HEK293T (cell line): Measurements from ENCODE around the gene RFTN2.
"Not testable (repeated sequence)": the region's sequence is repeated elsewhere in the genome, so short reads cannot be mapped to it uniquely, and the experiment has no call there.

ENCODE experiments used
- CTCF ChIA-PET: fragments of 350-600 bp; formaldehyde crosslinking; extraction: SDS; loops from one replicate; lab custom pipeline; 2021; ENCODE audit warnings: antibody characterized with exemption, inconsistent platforms; lab: Yijun Ruan, JAX
- POLR2A ChIA-PET: fragments of 350-600 bp; formaldehyde crosslinking; extraction: SDS; loops from one replicate; lab custom pipeline; 2020; ENCODE audit warnings: antibody characterized with exemption, inconsistent platforms; lab: Yijun Ruan, JAX
- DNase-seq: peaks from one replicate; pipeline ENCODE4 v3.0.0; 2012; ENCODE audit warnings: mixed read lengths; ENCODE audit errors: extremely low spot score
- ARNT ChIP-seq: fragments of 450-650 bp; IDR thresholded peaks from 2 replicates; pipeline ENCODE4 v1.6.1; 2017; ENCODE audit warnings: mild to moderate bottlenecking
- BHLHE40 ChIP-seq: fragments of 450-650 bp; IDR thresholded peaks from 2 replicates; pipeline ENCODE4 v1.6.1; 2016; ENCODE audit warnings: mild to moderate bottlenecking, moderate library complexity, borderline replicate concordance
- CTBP1 ChIP-seq: fragments of 450-650 bp; IDR thresholded peaks from 2 replicates; pipeline ENCODE4 v1.6.1; 2016; ENCODE audit warnings: borderline replicate concordance
- ELF4 ChIP-seq: fragments of 450-650 bp; IDR thresholded peaks from 2 replicates; pipeline ENCODE4 v1.6.1; 2017; ENCODE audit warnings: antibody characterized with exemption
- FOXA1 ChIP-seq: fragments of 450-650 bp; IDR thresholded peaks from 2 replicates; pipeline ENCODE4 v1.6.1; 2016; ENCODE audit warnings: mild to moderate bottlenecking
- FOXK2 ChIP-seq: fragments of 450-650 bp; IDR thresholded peaks from 2 replicates; pipeline ENCODE4 v1.6.1; 2016; ENCODE audit warnings: mild to moderate bottlenecking
- FOXM1 ChIP-seq: fragments of 450-650 bp; IDR thresholded peaks from 2 replicates; pipeline ENCODE4 v1.6.1; 2017; ENCODE audit warnings: mild to moderate bottlenecking, borderline replicate concordance
- HDGF ChIP-seq: fragments of 450-650 bp; IDR thresholded peaks from 2 replicates; pipeline ENCODE4 v1.6.1; 2017; ENCODE audit warnings: antibody characterized with exemption, borderline replicate concordance
- L3MBTL2 ChIP-seq: fragments of 450-650 bp; conservative IDR thresholded peaks from 2 replicates; pipeline ENCODE4 v1.6.1; 2016; ENCODE audit warnings: mild to moderate bottlenecking
- LEF1 ChIP-seq: fragments of 450-650 bp; IDR thresholded peaks from 2 replicates; pipeline ENCODE4 v1.6.1; 2017; ENCODE audit warnings: mild to moderate bottlenecking, borderline replicate concordance
- NFRKB ChIP-seq: fragments of 450-650 bp; IDR thresholded peaks from 2 replicates; pipeline ENCODE4 v1.6.1; 2016; ENCODE audit warnings: mild to moderate bottlenecking, moderate library complexity
- SP1 ChIP-seq: fragments of 450-650 bp; IDR thresholded peaks from 2 replicates; pipeline ENCODE4 v1.6.1; 2017
- SUZ12 ChIP-seq: fragments of 450-650 bp; IDR thresholded peaks from 2 replicates; pipeline ENCODE4 v1.6.1; 2016; ENCODE audit warnings: mild to moderate bottlenecking
- TARDBP ChIP-seq: fragments of 450-650 bp; IDR thresholded peaks from 2 replicates; pipeline ENCODE4 v1.6.1; 2016
- ZNF384 ChIP-seq: fragments of 450-650 bp; IDR thresholded peaks from 2 replicates; pipeline ENCODE4 v1.6.1; 2016
- TF ChIP-seq, protein P1 (sequence below): fragments of 450-650 bp; IDR thresholded peaks from 2 replicates; pipeline ENCODE4 v1.6.1; 2016

RFTN2 gene

DNA sequence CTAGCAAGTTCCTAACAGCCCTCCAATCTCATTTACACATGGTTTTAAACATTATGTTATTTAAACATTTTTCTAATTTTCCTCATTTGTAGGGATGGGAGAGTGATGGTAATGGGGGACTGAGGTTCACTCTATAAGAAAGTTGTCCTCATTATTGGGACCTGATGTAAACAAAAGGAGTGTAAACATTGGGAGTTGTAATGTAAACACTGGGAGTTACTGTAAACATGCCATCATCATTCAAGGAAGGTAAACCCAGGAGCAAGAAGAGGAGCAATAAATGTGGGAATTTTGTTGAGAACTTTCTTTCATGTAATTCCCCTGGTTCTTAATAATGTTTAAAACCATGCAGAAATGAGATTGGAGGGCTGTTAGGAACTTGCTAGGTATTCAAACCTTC is 17.8 kb downstream of the RFTN2 start:
- no peak for DNase-seq
- CTCF ChIA-PET: no interaction called here
- POLR2A ChIA-PET: no interaction called here
- TF ChIP-seq FOXK2 (no peak), NFRKB (no peak), BHLHE40 (no peak), ARNT (no peak), HDGF (no peak), FOXA1 (no peak), ELF4 (no peak), ZNF384 (no peak)
- TF ChIP-seq, protein P1, sequence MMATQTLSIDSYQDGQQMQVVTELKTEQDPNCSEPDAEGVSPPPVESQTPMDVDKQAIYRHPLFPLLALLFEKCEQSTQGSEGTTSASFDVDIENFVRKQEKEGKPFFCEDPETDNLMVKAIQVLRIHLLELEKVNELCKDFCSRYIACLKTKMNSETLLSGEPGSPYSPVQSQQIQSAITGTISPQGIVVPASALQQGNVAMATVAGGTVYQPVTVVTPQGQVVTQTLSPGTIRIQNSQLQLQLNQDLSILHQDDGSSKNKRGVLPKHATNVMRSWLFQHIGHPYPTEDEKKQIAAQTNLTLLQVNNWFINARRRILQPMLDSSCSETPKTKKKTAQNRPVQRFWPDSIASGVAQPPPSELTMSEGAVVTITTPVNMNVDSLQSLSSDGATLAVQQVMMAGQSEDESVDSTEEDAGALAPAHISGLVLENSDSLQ: no peak

DNA sequence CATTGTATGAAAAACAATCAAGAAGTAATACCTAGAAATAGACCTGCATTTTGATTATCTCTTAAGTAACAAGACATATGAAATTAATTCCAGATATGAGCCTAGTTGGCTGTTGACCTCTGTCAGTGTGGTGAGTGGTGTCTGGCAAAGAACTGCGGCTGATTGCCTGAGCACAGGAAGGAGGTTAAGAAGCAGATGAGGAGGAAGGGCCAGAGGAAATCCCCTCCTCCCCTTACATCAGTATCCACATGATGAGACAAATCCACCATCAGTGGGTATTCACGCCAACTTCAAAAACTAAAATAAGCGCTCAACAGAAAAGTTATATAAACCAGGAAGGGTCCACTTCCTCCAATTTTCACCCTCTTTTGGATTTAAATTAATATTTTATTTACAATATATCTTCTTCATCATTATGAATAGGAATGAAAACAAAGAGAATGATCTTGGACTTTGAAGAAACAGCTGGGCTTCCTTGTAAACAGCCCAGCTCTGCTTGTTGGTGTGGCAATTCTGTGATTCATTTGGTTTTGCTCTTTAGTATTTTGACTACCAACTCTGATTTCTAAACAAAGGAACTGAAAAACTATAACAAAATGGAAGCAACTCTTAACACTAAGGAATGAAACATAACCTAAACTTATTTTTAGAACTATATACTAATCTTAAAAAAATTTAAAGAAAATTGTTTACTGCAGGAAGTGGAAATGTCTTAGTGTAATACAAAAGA is 27.3 kb downstream of the RFTN2 start:
- POLR2A ChIA-PET: no interaction called here
- CTCF ChIA-PET: no interaction called here
- TF ChIP-seq ELF4 (no peak), CTBP1 (no peak), FOXK2 (no peak), BHLHE40 (no peak), FOXM1 (no peak), SUZ12 (no peak), FOXA1 (no peak), ZNF384 (no peak), LEF1 (no peak), NFRKB (no peak), SP1 (no peak), ARNT (no peak), TARDBP (no peak), L3MBTL2 (no peak)
- DNase-seq: no peak

DNA sequence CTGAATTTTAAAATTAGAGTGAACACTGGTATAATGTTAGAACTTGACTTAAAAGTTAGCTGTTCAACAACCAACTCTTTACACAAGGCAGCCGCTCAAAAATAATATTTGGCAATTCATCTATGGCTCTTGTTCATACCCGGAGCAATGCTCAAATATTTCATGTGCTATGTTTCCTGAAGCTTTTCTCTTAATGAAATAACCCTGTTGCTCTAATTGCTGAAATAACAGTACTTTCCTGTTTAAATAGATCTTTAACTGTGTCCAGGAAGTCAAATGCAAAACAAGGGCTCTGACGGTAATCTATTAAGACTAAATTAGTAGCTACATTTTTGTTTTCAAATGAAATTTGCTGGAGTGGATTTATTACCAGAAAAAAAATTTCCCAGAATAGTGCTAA is 33.7 kb downstream of the RFTN2 start:
- TF ChIP-seq ELF4 (no peak), SP1 (no peak), SUZ12 (no peak), FOXK2 (no peak), CTBP1 (no peak), FOXM1 (no peak), TARDBP (no peak), NFRKB (no peak), BHLHE40 (no peak), ZNF384 (no peak), FOXA1 (no peak), HDGF (no peak), L3MBTL2 (no peak), LEF1 (no peak)
- TF ChIP-seq, protein P1: no peak
- POLR2A ChIA-PET: no interaction called here
- CTCF ChIA-PET: interaction anchor here (0.7 kb wide), 1 partner anchor 19 kb away, joined by 3 read pairs; no protein-coding TSS in a partner anchor
- no peak for DNase-seq

DNA sequence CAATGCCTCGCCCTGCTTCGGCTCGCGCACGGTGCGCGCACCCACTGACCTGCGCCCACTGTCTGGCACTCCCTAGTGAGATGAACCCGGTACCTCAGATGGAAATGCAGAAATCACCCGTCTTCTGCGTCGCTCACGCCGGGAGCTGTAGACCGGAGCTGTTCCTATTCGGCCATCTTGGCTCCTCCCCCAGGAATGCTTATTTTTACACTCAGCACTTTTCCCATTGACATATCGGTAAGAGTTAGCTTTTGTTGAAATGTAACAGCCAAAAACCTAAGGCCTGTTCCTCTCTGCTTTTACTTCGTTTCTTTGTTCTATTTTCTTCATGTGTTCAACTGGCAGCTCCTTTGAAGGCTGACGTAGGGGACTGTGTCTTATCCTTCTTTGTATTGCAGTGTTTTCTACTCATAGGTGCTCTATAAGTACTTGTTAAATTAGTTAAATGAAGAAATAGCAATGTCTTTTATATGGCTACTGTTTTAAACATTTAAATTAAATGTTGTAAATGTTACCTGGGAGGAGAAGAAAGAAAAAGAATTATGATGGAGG is 34.7 kb downstream of the RFTN2 start:
- POLR2A ChIA-PET: not testable (repeated sequence)
- peak; percentile 78 for TF ChIP-seq L3MBTL2
- peak; percentile 13 for DNase-seq
- CTCF ChIA-PET: interaction anchor here (0.7 kb wide), 1 partner anchor 66 kb away, joined by 3 read pairs; no protein-coding TSS in a partner anchor

DNA sequence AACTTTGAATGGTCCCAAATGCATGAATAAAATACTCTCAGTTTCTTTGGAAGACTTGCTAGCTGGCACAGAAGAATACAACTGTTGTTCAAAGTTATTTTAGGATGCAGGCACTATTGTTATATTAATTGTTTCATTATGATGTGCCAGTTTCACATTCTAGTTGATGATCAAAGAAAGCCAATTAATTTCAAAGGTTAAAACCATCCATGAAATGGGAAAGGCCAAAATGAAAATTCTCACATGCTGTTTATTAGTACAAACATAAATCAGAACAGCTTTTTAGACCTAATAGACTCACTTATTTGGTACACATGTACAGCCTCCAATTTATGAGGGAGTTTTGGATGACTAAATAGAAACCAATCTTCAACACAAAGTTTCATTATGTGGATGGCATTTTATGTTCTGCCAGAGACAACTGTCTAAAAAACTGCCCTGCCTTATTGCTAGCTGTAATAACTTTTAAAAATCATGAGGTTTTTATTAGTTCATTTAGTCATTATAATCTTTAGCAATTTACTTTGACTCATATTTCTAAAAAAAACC is 42.2 kb downstream of the RFTN2 start:
- no peak for TF ChIP-seq NFRKB
- TF ChIP-seq FOXK2: no peak
- TF ChIP-seq CTBP1: no peak
- no peak for TF ChIP-seq ZNF384
- TF ChIP-seq TARDBP: no peak
- TF ChIP-seq L3MBTL2: no peak
- ChIA-PET POLR2A (no interaction called here), CTCF (no interaction called here)
- no peak for DNase-seq

DNA sequence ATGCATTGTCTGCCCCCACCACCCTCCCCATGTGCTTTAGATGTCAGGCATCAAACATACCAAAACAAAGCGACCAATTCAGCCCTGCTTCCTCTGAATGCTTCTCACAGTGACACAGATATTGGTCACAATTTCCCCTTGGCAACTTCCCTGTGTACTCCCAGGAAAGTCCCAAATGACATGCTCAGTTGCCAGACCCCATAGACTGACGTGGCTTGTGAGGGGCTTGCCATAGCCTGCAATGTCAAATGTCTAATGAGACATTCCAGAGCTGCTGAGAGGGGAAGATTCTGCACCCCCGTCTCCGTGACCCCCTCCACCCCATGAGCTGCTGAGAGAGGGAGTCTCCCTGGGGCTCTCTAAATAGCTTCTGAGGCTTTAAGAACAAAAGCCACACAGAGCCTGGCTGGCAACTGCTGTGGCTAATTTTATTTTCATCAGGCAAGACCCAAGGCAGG is 47.3 kb downstream of the RFTN2 start:
- ChIA-PET CTCF (no interaction called here), POLR2A (no interaction called here)
- no peak for TF ChIP-seq SP1
- TF ChIP-seq ARNT: no peak
- TF ChIP-seq LEF1: no peak
- no peak for TF ChIP-seq FOXK2
- no peak for DNase-seq

DNA sequence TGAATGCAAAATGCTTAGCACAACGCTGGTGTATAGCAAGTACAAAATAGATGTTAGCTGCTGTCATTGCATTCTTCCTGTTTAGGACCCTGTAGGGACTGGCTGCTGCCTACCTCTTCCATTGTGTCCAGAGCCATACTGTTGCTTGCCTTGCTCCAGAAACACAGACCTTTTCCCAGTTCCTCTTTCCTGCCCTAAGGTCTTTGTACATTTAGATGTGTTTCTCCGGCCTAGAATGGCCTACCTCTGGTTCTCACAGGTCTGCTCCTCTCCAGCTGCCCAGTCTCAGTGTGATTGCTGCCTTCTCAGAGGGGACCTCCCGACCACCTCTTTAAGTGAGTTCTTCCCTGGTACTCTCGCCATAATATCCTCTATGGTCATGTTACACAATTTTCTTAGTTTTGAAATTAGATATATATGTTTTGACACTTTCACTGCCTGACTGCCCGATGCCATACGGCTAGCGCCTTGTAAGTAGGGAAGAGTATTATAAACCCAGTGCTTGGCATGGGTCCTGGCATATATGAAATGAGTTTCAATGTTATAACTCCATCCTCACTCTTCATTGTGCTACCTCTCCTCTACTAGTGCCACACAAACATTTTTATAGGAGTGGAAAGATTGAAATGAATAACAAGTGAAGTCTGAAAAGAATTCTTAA is 48.3 kb downstream of the RFTN2 start:
- DNase-seq: no peak
- TF ChIP-seq ELF4: no peak
- CTCF ChIA-PET: no interaction called here
- POLR2A ChIA-PET: no interaction called here
